Cardiac fibroblast (primary cell): Measurements from ENCODE around the gene ETV3.
"Not testable (repeated sequence)": the region's sequence is repeated elsewhere in the genome, so short reads cannot be mapped to it uniquely, and the experiment has no call there.

Experiments
- DNase-seq, 2 donors: peaks; one replicate each; pipeline versions ENCODE4 v3.0.0 to v3.0.0-alpha.2; 2010; ENCODE audit warnings: low read depth in 2 of 2
- H3K4me3 ChIP-seq, 2 donors: replicated peaks in 1 of 2; 1 replicate in 1 of 2; 2 replicates in 1 of 2; pipeline ENCODE4 v1.5.1; 2011; ENCODE audit warnings: low read depth in 2 of 2, low read length in 2 of 2, mild to moderate bottlenecking in 2 of 2, moderate library complexity in 1 of 2
- CTCF ChIP-seq: IDR thresholded peaks from one replicate; pipeline ENCODE4 v1.5.1; 2011; ENCODE audit warnings: low read depth, mild to moderate bottlenecking, low read length, inconsistent platforms

Gene ETV3

GRCh38 chr1:157177733-157178394, 39.7 kb upstream of the ETV3 start:
- no peak for TF ChIP-seq CTCF
- DNase-seq = no peak
- H3K4me3 ChIP-seq = no peak overlapping the region

GRCh38 chr1:157176591-157177121, 38.5 kb upstream of the ETV3 start:
- H3K4me3 ChIP-seq = no peak overlapping the region
- no peak for DNase-seq
- TF ChIP-seq CTCF = no peak

GRCh38 chr1:157176016-157176415, 37.8 kb upstream of the ETV3 start:
- no peak for TF ChIP-seq CTCF

GRCh38 chr1:157173900-157174410, 35.8 kb upstream of the ETV3 start:
- TF ChIP-seq CTCF = no peak
- no peak overlapping the region for H3K4me3 ChIP-seq
- no peak for DNase-seq

More at GRCh38 chr1:157176016-157176415, 37.8 kb upstream of the ETV3 start:
- H3K4me3 ChIP-seq = no peak overlapping the region
- DNase-seq = no peak

GRCh38 chr1:157173241-157173640, 35.0 kb upstream of the ETV3 start:
- H3K4me3 ChIP-seq, DNase-seq: not testable (repeated sequence)

- DNase-seq, H3K4me3 ChIP-seq: not testable (repeated sequence)
These were observed 34.4 kb upstream of the ETV3 start for GRCh38 chr1:157172591-157172990.

- peak; percentile 18 to 23 for DNase-seq
- peak; percentile 8 for TF ChIP-seq CTCF
- not testable (repeated sequence) for H3K4me3 ChIP-seq
These were observed 33.8 kb upstream of the ETV3 start for GRCh38 chr1:157171903-157172503.
